SK-N-SH treated with all-trans-retinoic acid at 6 μM for 48 hours (cell line): ENCODE data around the gene TPRN.

Source experiments
- CSRNP3 ChIP-seq: fragments of 250-450 bp; sonication (Bioruptor Pico); IDR thresholded peaks from 2 replicates; pipeline ENCODE4 v1.5.1; 2021; ENCODE audit warnings: mild to moderate bottlenecking, moderate library complexity
- PPARA ChIP-seq: fragments of 250-450 bp; sonication (Bioruptor Pico); IDR thresholded peaks from 2 replicates; pipeline ENCODE4 v1.5.0; 2020; ENCODE audit warnings: mild to moderate bottlenecking, borderline replicate concordance
- TCF4 ChIP-seq: fragments of 250-450 bp; sonication (Bioruptor Pico); IDR thresholded peaks from 2 replicates; pipeline ENCODE4 v1.8.0; 2021; ENCODE audit warnings: mild to moderate bottlenecking, moderate library complexity, borderline replicate concordance
- ZNF565 ChIP-seq: fragments of 450-650 bp; formaldehyde crosslinking; conservative IDR thresholded peaks from 2 replicates; pipeline ENCODE4 v1.5.0; 2020; ENCODE audit warnings: low read depth, mild to moderate bottlenecking, moderate library complexity
- TF ChIP-seq, protein P1 (sequence below): fragments of 250-450 bp; sonication (Bioruptor Pico); IDR thresholded peaks from 2 replicates; pipeline ENCODE4 v1.8.0; 2020; ENCODE audit warnings: mild to moderate bottlenecking, moderate library complexity, borderline replicate concordance

DNA sequence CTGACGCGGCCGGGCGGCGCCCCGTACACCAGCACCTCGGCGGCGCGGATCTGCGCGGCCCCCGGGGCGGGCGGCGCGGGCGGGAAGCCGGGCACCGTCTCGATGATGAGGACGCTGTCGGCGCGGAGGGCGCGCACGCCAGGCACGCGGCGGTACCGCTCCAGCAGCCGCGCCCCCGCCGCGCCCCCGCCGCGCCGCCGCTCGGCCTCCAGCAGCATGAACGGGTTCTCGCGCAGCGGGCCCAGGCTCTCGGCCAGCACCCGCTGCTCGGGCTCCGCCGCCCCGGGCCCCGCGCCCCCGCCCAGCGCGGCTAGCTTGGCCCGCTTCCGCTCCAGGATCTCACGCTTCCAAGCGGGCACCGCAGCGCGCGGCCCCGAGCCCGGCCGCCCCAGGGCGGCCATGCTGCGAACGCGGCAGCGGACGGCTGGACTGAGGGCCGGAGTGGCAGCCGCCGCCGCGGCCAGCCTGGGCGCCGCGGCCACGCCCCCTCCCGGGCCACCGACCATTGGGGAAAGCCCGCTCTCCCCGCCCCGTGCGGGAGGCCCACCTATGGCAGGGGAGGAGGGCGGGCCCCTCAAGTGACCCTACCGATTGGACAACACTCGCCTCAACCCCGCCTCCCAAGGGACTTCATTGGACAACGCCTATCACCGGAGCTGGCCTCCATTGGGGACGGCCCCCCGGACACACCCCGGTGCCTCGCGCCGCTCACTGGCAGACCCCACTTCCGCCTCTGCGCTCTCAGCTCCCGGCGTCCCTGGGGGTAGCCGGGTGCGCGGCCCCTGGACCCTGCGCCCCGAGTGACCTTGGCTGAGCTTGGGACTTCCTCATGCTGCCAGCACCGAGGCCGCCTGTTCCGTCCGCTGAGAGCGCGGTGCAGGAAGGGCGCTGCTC lies at the start of gene TPRN:
- TF ChIP-seq TCF4 (CRISPR knock-in tag) (no peak), ZNF565 (no peak), PPARA (CRISPR knock-in tag) (no peak), CSRNP3 (CRISPR knock-in tag) (no peak)
- TF ChIP-seq, protein P1, sequence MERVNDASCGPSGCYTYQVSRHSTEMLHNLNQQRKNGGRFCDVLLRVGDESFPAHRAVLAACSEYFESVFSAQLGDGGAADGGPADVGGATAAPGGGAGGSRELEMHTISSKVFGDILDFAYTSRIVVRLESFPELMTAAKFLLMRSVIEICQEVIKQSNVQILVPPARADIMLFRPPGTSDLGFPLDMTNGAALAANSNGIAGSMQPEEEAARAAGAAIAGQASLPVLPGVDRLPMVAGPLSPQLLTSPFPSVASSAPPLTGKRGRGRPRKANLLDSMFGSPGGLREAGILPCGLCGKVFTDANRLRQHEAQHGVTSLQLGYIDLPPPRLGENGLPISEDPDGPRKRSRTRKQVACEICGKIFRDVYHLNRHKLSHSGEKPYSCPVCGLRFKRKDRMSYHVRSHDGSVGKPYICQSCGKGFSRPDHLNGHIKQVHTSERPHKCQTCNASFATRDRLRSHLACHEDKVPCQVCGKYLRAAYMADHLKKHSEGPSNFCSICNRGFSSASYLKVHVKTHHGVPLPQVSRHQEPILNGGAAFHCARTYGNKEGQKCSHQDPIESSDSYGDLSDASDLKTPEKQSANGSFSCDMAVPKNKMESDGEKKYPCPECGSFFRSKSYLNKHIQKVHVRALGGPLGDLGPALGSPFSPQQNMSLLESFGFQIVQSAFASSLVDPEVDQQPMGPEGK (CRISPR knock-in tag): no peak
